NCI-H1694 (cell line): ENCODE data around the gene RPS4Y2.

ENCODE experiments used
- DNase-seq: peaks from one replicate; lab custom pipeline; 2025; lab: John Stamatoyannopoulos, UW

RPS4Y2 gene

GRCh38 chrY:20755808-20756207 lies at the start of gene RPS4Y2:
RPS4Y2 (plus strand) TSS chrY:20756108; CDS start chrY:20756164, 56 bp downstream.
- no peak for DNase-seq

GRCh38 chrY:20714391-20714790 lies 41.5 kb upstream of the RPS4Y2 start:
- DNase-seq: no peak

GRCh38 chrY:20726184-20726907 lies 29.6 kb upstream of the RPS4Y2 start:
- DNase-seq: no peak

- no peak for DNase-seq
Observed at GRCh38 chrY:20735200-20735599, 20.7 kb upstream of the RPS4Y2 start.

- DNase-seq: no peak
Observed at GRCh38 chrY:20739806-20740205, 16.1 kb upstream of the RPS4Y2 start.

- DNase-seq: no peak
Observed at GRCh38 chrY:20740609-20741008, 15.3 kb upstream of the RPS4Y2 start.

- DNase-seq: no peak
Observed at GRCh38 chrY:20745060-20745459, 10.8 kb upstream of the RPS4Y2 start.

GRCh38 chrY:20746919-20747318 lies 9.0 kb upstream of the RPS4Y2 start:
- no peak for DNase-seq

GRCh38 chrY:20763869-20764268 lies 8.0 kb downstream of the RPS4Y2 start:
- no peak for DNase-seq

- no peak for DNase-seq
Observed at GRCh38 chrY:20765117-20765516, 9.2 kb downstream of the RPS4Y2 start.

GRCh38 chrY:20770755-20771154 lies 14.8 kb downstream of the RPS4Y2 start:
- DNase-seq: no peak

- no peak for DNase-seq
Observed at GRCh38 chrY:20776104-20776503, 20.2 kb downstream of the RPS4Y2 start.

GRCh38 chrY:20780104-20780654 lies 24.3 kb downstream of the RPS4Y2 start:
- no peak for DNase-seq

GRCh38 chrY:20780776-20781175 lies 24.9 kb downstream of the RPS4Y2 start:
- DNase-seq: no peak

GRCh38 chrY:20781408-20781807 lies 25.5 kb downstream of the RPS4Y2 start:
- no peak for DNase-seq

- DNase-seq: no peak
Observed at GRCh38 chrY:20784965-20785364, 29.1 kb downstream of the RPS4Y2 start.

GRCh38 chrY:20787076-20787475 lies 31.2 kb downstream of the RPS4Y2 start:
- no peak for DNase-seq

- DNase-seq: no peak
Observed at GRCh38 chrY:20798351-20799049, 42.6 kb downstream of the RPS4Y2 start.

GRCh38 chrY:20802659-20803058 lies 46.8 kb downstream of the RPS4Y2 start:
- no peak for DNase-seq

- DNase-seq: no peak
Observed at GRCh38 chrY:20806243-20806642, 50.3 kb downstream of the RPS4Y2 start.

GRCh38 chrY:20813459-20813858 lies 57.6 kb downstream of the RPS4Y2 start:
- DNase-seq: no peak

GRCh38 chrY:20814794-20815193 lies 58.9 kb downstream of the RPS4Y2 start:
- DNase-seq: no peak

GRCh38 chrY:20817067-20817466 lies 61.2 kb downstream of the RPS4Y2 start:
- no peak for DNase-seq
